NB4 (cell line): ENCODE data around the gene KIAA1549.

ENCODE experiments used
- MYC ChIP-seq: IDR thresholded peaks from 2 replicates; pipeline ENCODE4 v1.6.1; 2011; ENCODE audit warnings: low read depth, low read length
- POLR2A ChIP-seq: IDR thresholded peaks from 2 replicates; pipeline ENCODE4 v1.6.1; 2011; ENCODE audit warnings: mild to moderate bottlenecking; ENCODE audit not compliant: insufficient read length; ENCODE audit errors: extremely low read depth
- TF ChIP-seq, protein P1 (sequence below): IDR thresholded peaks from one replicate; pipeline ENCODE4 v1.5.1; 2012; ENCODE audit warnings: low read depth, low read length

DNA sequence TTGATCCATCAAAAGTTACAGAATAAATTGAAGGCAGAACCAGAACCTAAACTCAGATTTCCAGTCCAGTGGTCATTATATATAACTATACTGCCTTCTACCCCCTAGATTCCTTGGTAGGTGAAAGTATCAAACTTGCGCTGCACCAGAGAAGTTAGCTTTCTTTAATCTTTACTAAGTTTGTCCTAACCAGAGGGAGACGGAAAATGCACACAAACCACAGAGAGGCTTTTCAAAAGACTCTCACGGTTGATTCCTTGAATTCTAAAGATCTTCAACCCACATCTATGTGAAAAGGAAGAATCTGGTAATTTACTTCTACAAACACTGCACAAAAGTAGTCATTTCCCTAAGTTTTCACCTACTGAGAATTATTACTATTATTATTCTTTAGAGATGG, 18.2 kb upstream of the KIAA1549 start:
- TF ChIP-seq POLR2A (no peak), MYC (no peak)
- TF ChIP-seq, protein P1, sequence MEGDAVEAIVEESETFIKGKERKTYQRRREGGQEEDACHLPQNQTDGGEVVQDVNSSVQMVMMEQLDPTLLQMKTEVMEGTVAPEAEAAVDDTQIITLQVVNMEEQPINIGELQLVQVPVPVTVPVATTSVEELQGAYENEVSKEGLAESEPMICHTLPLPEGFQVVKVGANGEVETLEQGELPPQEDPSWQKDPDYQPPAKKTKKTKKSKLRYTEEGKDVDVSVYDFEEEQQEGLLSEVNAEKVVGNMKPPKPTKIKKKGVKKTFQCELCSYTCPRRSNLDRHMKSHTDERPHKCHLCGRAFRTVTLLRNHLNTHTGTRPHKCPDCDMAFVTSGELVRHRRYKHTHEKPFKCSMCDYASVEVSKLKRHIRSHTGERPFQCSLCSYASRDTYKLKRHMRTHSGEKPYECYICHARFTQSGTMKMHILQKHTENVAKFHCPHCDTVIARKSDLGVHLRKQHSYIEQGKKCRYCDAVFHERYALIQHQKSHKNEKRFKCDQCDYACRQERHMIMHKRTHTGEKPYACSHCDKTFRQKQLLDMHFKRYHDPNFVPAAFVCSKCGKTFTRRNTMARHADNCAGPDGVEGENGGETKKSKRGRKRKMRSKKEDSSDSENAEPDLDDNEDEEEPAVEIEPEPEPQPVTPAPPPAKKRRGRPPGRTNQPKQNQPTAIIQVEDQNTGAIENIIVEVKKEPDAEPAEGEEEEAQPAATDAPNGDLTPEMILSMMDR, result no peak
